Natural killer cell treated with Interleukin-12 subunit alpha and Interleukin-12 subunit beta and Interleukin-15 and Interleukin-18, amount 100 ng/mL, for 72 hours (primary cell): ENCODE results near the gene FRMD8. TPM values are rescaled to one million over a fixed set of nuclear protein-coding genes. Genes with fewer than 3 reads are reported as not detected.
A peak's percentile ranks its signal among the peaks of the same experiment; 100 is the strongest.
"Not testable (repeated sequence)": the region's sequence is repeated elsewhere in the genome, so short reads cannot be mapped to it uniquely, and the experiment has no call there.

Experiments
- ATAC-seq, 2 donors: fragments of 150-1000 bp; cut with Tn5 transposase in 1 of 2; sonication (Bioruptor Pico), chemical (Tn5 transposase) in 1 of 2; 2 replicates each; pipeline ENCODE4 v1.10.0; 2021
- DNase-seq: peaks from one replicate; pipeline ENCODE4 v3.0.0; 2022; ENCODE audit warnings: low spot score
- H3K27ac Mint-ChIP-seq, 2 donors: 1 replicate in 1 of 2; 2 replicates in 1 of 2; pipeline ENCODE4 v1.8.0; 2022; ENCODE audit warnings: mixed read lengths in 2 of 2, mild to moderate bottlenecking in 1 of 2, moderate library complexity in 1 of 2
- H3K27me3 Mint-ChIP-seq, 2 donors: 1 replicate in 1 of 2; 2 replicates in 1 of 2; pipeline ENCODE4 v1.8.0; 2022; ENCODE audit warnings: mixed read lengths in 2 of 2
- H3K36me3 Mint-ChIP-seq: one replicate; pipeline ENCODE4 v1.8.0; 2022; ENCODE audit warnings: mixed read lengths
- H3K4me1 Mint-ChIP-seq, 2 donors: 1 replicate in 1 of 2; 2 replicates in 1 of 2; pipeline ENCODE4 v1.8.0; 2022; ENCODE audit warnings: low read depth in 2 of 2, mixed read lengths in 2 of 2, mild to moderate bottlenecking in 1 of 2
- H3K4me3 Mint-ChIP-seq: one replicate; pipeline ENCODE4 v1.8.0; 2022; ENCODE audit warnings: mixed read lengths
- H3K9me3 Mint-ChIP-seq: 2 replicates; pipeline ENCODE4 v1.8.0; 2022; ENCODE audit warnings: mixed read lengths
- total RNA-seq, 2 donors: library from RNA; stranded (reverse); gene quantifications; one replicate each; pipeline ENCODE4 v1.2.3, GENCODE V29; 2022

Gene FRMD8
- total RNA-seq, 2 donors from 2014 or later = 50.5 to 68.4 TPM

GRCh38 chr11:65403607-65404121 lies 17.2 kb downstream of the FRMD8 start:
- Mint-ChIP-seq H3K4me1 (peaks cover 0 to under 1% of the 10 kb centered on the region in 2 donors), H3K36me3 (no peaks in the 10 kb centered on the region), H3K27ac (no peak overlapping the region), H3K9me3 (no peaks in the 10 kb centered on the region), H3K4me3 (no peak overlapping the region), H3K27me3 (no peaks in the 10 kb centered on the region)
- no peak for ATAC-seq
- DNase-seq = no peak

DNA sequence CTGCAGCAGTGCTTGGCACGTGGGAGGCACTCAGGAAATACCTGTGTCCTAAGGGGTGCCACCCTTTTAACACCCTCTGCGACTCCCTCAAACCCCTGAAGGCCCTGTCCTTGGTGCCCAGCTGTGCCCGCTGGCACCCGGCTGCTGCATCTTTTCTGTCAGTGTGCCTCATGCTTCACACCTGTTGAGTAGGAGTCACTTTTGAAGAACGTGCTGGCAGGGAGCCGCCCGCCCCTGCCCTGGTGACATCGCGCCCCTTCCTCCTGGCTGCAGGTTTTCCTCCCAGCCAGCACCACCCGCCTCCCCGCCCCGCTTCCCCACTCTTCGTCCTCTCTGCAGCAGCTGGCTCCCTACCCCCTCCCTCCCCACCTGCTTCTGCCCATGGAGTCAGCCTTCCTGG lies 17.8 kb downstream of the FRMD8 start:
- Mint-ChIP-seq H3K4me3 (no peak overlapping the region), H3K36me3 (no peaks in the 10 kb centered on the region), H3K27me3 (no peaks in the 10 kb centered on the region), H3K4me1 (no peaks in the 10 kb centered on the region), H3K27ac (no peak overlapping the region), H3K9me3 (no peaks in the 10 kb centered on the region)
- DNase-seq (no peak), ATAC-seq (peak in 1 of 2 donors; percentile 28)

DNA sequence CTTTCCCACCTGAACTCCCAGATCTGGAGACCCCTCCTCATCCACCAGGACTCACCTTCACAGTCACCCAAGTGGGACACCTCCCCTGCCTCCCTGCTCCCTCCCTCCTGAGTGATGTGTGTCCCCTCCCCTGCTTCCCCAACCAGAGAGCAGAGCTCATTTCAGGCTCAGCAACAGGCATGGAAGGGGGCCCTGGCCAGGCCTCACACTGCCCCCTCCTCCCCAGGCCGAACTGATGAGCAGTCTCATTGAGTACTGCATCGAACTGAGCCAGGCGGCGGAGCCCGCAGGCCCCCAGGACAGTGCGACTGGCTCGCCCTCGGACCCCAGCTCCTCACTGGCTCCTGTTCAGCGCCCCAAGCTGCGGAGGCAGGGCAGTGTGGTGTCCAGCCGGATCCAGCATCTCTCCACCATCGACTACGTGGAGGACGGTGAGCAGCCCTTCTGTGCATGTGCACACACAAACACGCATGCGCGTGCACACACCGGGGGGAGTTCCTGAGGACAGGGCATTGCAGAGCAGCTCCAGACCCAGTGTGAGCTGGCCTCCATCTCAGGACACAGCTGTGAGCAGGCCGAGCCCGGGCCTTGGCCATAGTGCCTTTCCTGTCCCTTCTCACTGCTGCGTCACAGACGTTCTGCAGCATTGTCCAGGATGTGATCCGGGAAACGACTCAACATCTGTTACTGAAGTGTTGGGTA lies 18.4 kb downstream of the FRMD8 start:
- ATAC-seq (peak in 1 of 2 donors; percentile 24), DNase-seq (no peak)
- Mint-ChIP-seq H3K27ac (no peak overlapping the region), H3K9me3 (no peaks in the 10 kb centered on the region), H3K27me3 (no peaks in the 10 kb centered on the region), H3K4me1 (no peaks in the 10 kb centered on the region), H3K36me3 (no peaks in the 10 kb centered on the region), H3K4me3 (no peak overlapping the region)

DNA sequence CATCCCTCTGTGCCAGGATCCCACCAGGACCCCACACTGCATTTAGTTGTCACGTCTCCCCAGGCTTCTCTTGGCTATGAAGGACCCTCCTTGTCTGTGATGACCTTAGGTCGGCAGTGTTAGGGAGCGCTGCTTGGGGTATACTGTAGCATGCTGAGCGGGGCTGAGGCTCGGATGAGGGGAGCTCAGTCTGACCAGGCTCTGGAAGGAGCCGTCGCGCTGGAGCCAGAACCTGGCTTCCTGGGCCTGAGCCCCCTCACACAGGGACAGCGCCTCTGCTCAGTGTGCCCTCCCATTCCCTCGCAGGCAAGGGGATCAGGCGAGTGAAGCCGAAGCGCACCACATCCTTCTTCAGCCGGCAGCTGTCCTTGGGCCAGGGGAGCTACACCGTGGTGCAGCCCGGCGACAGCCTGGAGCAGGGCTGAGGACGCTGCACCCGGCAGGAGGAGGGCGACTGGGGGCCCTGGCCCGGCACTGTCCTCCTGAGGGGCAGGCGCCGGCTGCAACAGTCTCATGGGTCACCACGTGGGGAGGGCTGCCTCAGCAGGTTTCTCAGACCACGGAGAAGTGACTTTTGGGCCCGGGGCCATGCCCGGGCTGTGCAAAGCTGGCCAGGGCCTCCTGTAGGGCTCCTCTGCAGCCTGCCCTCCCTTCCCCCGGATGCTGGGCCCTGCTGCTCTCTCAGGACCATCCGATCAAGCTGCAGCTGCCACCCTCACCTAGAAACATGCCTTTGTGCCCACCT lies 24.7 kb downstream of the FRMD8 start:
- Mint-ChIP-seq H3K9me3 (no peaks in the 10 kb centered on the region), H3K27ac (no peak overlapping the region), H3K36me3 (no peaks in the 10 kb centered on the region), H3K27me3 (no peaks in the 10 kb centered on the region), H3K4me1 (peaks cover 5 to 6% of the 10 kb centered on the region in 2 donors), H3K4me3 (no peak overlapping the region)
- DNase-seq (no peak), ATAC-seq (peak; percentile 3 to 8)

DNA sequence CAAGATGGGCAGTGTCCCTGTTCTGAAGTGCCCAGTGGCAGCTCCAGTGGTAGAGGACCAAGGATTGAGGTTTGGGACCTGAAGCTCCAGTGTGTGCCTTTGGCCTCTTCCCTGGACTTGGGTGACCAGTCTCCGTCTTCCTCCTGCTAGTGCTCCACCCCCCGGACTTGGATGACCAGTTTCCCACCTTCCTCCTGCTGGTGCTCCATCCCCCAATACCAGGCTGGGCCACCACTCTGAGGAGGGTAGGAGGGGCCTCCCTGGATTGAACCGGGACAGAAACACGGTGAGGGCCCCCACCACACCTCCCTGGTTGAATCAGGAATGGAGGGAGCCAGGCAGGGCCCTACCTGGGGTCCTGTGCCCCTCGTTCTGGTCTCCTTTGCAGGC lies 25.2 kb downstream of the FRMD8 start:
- ATAC-seq = no peak
- no peaks in the 10 kb centered on the region for H3K27me3 Mint-ChIP-seq

GRCh38 chr11:65412271-65413076 lies 26.0 kb downstream of the FRMD8 start:
- Mint-ChIP-seq H3K27ac (no peak overlapping the region), H3K9me3 (no peaks in the 10 kb centered on the region), H3K4me1 (peaks cover 16 to 18% of the 10 kb centered on the region in 2 donors), H3K27me3 (no peaks in the 10 kb centered on the region), H3K4me3 (no peak overlapping the region), H3K36me3 (no peaks in the 10 kb centered on the region)
- ATAC-seq (no peak), DNase-seq (no peak)

More for the DNA sequence above, 25.2 kb downstream of the FRMD8 start:
- peaks cover 8 to 10% of the 10 kb centered on the region in 2 donors for H3K4me1 Mint-ChIP-seq
- no peaks in the 10 kb centered on the region for H3K36me3 Mint-ChIP-seq
- H3K9me3 Mint-ChIP-seq = no peaks in the 10 kb centered on the region
- no peak overlapping the region for H3K4me3 Mint-ChIP-seq
- H3K27ac Mint-ChIP-seq = no peak overlapping the region
- DNase-seq = peak; percentile 49

DNA sequence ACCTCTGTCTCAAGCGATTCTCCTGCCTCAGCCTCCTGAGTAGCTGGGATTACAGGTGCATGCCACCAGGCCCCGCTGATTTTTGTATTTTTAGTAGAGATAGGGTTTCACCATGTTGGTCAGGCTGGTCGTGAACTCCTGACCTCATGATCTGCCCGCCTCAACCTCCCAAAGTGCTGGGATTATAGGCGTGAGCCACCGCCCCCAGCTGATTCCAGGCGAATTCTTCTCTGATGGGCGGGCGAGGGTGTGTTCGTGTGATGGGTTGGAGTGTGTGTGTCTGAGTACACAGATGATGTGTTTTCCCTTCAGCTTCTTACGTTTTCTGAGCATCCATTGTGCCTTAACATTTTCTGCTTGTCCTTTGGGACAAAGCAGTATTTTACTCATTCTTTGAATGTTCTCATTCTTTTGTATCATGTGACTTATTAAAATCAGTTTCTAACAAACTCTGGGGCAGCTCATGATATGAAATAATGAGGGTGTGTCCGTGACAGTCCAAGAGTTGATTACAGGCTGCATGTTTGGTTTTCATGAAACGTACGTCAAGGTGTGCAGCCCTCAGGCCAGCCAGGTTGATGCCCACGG lies 26.7 kb downstream of the FRMD8 start:
- DNase-seq, H3K27me3 Mint-ChIP-seq, H3K27ac Mint-ChIP-seq, H3K36me3 Mint-ChIP-seq, ATAC-seq, H3K9me3 Mint-ChIP-seq, H3K4me3 Mint-ChIP-seq: not testable (repeated sequence)
- H3K4me1 Mint-ChIP-seq = peaks cover 23 to 24% of the 10 kb centered on the region in 2 donors

- H3K4me1 Mint-ChIP-seq = peaks cover 37% of the 10 kb centered on the region in 2 donors
- no peaks in the 10 kb centered on the region for H3K9me3 Mint-ChIP-seq
- no peak for DNase-seq
- H3K27me3 Mint-ChIP-seq = no peaks in the 10 kb centered on the region
- H3K27ac Mint-ChIP-seq = no peak overlapping the region
- H3K4me3 Mint-ChIP-seq = peak overlapping the region; percentile 41
- no peak for ATAC-seq
- no peaks in the 10 kb centered on the region for H3K36me3 Mint-ChIP-seq
Measured at GRCh38 chr11:65414776-65415498, 28.5 kb downstream of the FRMD8 start.

- peak overlapping the region; percentile 99 to 100 for H3K27ac Mint-ChIP-seq
- H3K27me3 Mint-ChIP-seq = no peaks in the 10 kb centered on the region
- no peaks in the 10 kb centered on the region for H3K9me3 Mint-ChIP-seq
- peak overlapping the region; percentile 98 for H3K4me3 Mint-ChIP-seq
- DNase-seq = no peak
- no peak for ATAC-seq
- no peaks in the 10 kb centered on the region for H3K36me3 Mint-ChIP-seq
- H3K4me1 Mint-ChIP-seq = peaks cover 43 to 45% of the 10 kb centered on the region in 2 donors
Measured at GRCh38 chr11:65415499-65416340, 29.3 kb downstream of the FRMD8 start.

- DNase-seq (peak; percentile 93), ATAC-seq (peak; percentile 61 to 70)
- no peaks in the 10 kb centered on the region for H3K9me3 Mint-ChIP-seq
- H3K4me3 Mint-ChIP-seq = peak overlapping the region; percentile 98
- H3K4me1 Mint-ChIP-seq = peaks cover 47 to 48% of the 10 kb centered on the region in 2 donors
- H3K27ac Mint-ChIP-seq = peak overlapping the region; percentile 99 to 100
- H3K27me3 Mint-ChIP-seq = no peaks in the 10 kb centered on the region
- H3K36me3 Mint-ChIP-seq = no peaks in the 10 kb centered on the region
Measured at GRCh38 chr11:65416341-65416824, 29.9 kb downstream of the FRMD8 start.

- Mint-ChIP-seq H3K4me3 (peak overlapping the region; percentile 98), H3K4me1 (peaks cover 48 to 51% of the 10 kb centered on the region in 2 donors), H3K36me3 (no peaks in the 10 kb centered on the region), H3K27me3 (no peaks in the 10 kb centered on the region), H3K27ac (peak overlapping the region; percentile 99 to 100), H3K9me3 (no peaks in the 10 kb centered on the region)
- DNase-seq (no peak), ATAC-seq (no peak)
Measured at GRCh38 chr11:65416841-65417701, 30.6 kb downstream of the FRMD8 start.
